Fibroblast of skin of right quadriceps (primary cell): Measurements from ENCODE around the gene TBC1D4.
"Not testable (repeated sequence)": the region's sequence is repeated elsewhere in the genome, so short reads cannot be mapped to it uniquely, and the experiment has no call there.

Source experiments
- DNase-seq: peaks from one replicate; pipeline ENCODE4 v3.0.0-alpha.2; 2013

The TBC1D4 gene

DNA sequence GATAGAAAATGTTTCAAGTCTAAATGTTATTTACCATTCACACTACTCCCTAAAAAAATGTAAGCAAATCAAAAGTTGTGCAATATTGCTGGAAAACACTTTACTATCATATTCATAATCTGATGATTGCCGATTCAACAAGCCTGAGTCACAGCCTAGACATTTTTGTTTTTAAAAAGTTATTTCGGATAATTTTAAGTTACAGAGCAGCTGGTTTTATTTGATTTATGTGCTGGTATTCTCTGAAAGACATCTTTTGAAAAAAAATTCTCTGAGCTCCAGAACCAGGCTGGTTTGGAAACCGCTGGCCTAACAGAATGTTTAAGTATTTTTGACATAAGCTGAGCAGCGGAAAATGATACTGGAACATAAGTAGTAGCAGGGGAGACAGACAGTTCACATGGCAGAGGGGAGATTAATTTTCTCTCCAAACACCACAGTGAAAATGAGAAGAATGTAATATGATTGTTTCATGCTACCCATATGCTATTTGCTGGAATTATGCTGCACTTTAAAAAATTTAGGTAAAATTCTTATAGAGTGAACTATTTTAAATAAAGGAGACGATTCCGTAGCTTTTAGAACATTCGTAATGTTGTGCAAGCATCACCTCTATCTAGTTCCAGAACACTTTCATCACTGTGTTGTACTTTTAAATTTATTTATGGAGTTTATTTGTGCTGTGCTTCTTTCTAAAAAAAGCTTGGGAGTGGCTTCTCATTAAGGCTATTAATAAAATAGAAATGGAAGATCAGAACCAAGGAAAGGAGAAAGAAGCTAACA, 36.1 kb downstream of the TBC1D4 start:
- DNase-seq: peak; percentile 48

DNA sequence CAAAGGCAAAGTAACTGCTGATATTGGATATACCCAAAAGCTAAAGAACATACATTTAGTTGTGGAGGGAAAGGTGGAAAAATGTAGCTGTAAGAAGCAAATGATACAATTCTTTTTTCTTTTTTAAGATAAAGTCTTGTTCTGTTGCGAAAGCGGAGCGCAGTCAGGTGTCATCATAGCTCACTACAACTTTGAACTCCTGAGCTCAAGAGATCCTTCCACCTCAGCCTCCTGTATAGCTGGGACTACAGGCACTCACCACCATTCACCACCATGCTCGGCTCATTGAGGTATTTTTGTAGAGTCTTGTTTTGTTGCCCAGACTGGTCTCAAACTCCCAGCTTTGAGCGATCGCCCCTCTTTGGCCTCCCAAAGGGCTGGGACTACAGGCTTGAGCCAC, 38.0 kb downstream of the TBC1D4 start:
- no peak for DNase-seq

- DNase-seq: no peak
Observed at GRCh38 chr13:75443356-75443958, 38.5 kb downstream of the TBC1D4 start.

DNA sequence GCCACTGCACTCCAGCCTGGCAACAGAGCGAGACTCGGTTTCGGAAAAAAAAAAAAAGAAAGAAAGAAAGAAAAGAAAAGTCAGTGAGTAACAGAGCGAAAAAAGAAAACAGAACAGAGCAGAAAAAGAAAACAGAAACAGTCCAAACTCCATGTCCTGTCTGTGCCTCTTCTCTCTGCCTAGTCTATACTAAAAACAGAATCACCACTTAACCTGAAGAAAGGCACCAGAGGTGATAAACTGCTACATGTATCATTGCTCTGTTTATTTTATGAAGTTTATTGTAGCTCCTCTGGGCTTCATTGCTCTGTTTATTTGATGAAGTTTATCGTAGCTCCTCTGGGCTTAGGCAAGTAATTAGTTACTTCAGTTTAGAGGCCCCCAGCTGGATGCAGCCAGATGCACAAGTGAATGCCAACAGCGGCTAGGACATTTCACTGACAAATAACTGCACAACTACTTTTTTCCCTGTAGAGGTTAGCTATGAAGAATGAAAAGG, 39.2 kb downstream of the TBC1D4 start:
- DNase-seq: no peak

DNA sequence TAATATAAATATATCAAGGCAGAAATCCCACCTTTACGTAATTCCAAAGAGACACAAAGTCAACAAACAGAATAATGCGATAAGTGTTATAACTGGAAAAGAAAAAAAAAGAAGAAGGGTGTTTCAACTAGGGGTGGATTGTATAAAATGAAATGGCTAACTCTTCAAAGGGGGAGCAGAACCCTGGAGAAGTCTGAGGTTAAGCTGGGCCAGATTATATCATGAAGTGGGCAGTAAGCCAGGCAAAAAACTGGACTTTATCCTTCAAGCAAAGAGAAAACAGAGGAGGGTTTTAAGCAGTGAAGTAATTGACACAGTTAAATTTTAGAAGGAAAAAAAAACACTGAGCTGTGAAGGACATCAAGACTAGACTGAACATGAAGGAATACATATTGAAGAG, 41.9 kb downstream of the TBC1D4 start:
- no peak for DNase-seq

- DNase-seq: peak; percentile 42
Observed at GRCh38 chr13:75437582-75438318, 44.2 kb downstream of the TBC1D4 start.

DNA sequence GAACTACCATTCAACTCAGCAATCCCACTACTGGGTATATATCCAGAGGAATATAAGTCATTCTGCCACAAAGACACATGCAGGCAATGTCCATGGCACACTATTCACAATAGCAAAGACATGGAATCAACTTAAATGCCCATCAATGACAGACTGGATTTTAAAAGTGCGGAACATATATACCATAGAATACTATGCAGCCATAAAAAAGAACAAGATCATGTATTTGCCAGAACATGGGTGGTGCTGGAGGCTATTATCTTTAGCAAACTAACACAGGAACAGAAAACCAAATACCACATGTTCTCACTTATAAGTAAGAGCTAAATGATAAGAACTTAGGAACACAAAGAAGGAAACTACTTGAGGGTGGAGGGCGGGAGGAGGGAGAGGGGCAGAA, 47.8 kb downstream of the TBC1D4 start:
- DNase-seq: not testable (repeated sequence)

DNA sequence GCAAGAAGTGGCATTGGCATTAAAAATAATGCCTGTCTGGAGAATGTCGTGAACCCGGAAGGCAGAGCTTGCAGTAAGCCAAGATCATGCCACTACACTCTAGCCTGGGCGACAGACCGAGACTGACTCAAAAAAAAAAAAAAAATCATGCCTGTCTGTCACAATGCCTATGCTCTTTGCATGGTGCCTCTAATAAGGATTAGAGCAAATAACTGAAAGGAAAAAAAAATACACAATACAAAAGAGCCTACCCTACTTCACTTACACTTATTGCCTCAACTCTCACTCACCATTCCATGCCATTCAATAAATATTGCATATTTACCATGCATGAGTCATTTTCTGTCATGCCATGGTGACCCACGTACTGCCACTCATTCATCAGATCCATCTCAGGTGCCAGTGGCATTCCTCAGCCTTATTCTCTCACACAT, 49.1 kb downstream of the TBC1D4 start:
- DNase-seq: no peak

DNA sequence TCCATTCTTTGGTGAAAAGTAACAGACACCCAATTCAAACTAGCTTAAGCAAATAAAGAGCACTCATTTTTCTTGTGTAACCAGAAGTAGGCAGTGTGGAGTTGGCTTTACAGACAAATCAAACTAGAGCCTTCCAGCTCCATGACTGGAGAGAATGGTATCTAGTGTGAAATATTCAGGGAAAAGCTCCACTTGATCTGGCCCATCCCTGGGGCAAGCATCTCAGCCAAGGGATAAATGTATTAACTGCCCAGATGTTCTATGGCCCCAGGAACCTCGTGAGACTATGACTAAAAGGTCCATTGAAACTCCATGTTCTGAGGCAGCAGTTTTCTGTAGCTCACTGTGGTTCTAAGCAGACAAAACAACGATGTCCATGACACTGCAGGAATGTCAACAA, 49.9 kb downstream of the TBC1D4 start:
- no peak for DNase-seq

GRCh38 chr13:75430436-75431209, 51.3 kb downstream of the TBC1D4 start:
- no peak for DNase-seq

DNA sequence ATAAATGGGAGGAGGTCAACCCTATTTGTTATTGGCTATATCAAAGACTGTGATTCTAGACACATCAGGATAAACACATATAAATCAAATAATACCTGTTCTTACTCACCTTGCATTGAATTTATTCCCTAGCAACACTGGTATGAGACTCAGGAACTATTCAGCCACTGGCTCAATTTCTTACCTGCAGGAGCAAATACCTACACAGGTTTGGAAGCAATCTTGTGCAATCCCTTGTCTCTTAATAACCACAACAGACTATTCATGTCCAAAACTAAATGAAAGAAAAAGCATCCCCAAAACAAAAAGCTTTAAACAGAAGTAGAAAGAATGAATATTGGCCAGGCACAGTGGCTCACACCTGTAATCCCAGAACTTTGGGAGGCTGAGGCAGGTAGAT, 55.5 kb downstream of the TBC1D4 start:
- DNase-seq: no peak

DNA sequence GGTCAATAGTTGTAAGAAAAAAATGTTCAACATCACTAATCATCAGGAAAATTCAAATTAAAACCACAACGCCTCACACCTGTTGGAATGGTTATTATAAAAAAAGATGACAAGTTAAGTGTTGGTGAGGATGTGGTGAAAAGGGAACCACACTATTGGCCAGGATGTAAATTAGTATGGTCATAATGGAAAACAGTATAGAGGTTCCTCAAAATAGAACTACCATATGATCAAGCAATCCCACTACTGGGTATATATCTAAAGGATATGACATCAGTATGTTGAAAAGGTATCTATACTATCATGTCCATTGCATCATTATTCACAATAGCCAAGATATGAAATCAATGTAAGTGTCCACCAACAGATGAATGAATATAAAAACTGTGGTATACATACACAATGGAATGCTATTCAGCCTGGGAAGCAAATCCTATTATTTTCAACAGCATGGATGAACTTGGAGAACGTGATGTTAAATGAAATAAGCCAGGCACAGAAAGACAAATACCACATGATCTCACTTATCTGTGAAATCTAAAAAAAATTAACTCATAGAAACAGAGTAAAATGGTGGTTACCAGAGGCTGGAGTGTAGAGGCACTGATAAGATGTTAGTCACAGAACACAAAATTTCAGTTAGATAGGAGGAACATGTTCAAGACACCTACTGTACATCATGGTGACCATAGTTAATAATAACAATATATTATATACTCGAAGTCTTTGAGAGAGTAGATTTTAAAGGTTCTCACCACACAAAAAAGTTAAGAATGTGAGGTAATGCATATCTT, 56.6 kb downstream of the TBC1D4 start:
- no peak for DNase-seq

- no peak for DNase-seq
Observed at GRCh38 chr13:75423946-75424345, 58.0 kb downstream of the TBC1D4 start.

GRCh38 chr13:75422028-75422427, 59.9 kb downstream of the TBC1D4 start:
- DNase-seq: no peak

DNA sequence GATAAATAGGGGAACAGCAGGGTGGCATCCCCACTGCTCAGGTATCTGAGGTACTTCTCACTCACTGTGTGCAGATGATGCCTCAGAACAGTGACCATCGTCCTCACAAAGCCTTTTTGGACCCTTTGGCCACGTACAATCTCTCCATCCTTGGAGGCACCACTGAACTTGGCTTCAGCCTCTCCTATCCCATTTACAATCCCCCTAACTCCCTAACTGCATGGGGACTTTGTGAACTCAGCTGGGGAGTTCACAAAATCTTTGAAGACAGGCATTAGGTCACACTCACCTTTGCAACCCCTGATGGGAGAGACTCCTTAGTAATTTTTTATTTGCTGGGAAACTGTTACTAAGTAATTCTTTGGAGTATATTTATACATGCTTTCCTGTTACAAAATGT, 60.8 kb downstream of the TBC1D4 start:
- no peak for DNase-seq

GRCh38 chr13:75419656-75420055, 62.3 kb downstream of the TBC1D4 start:
- no peak for DNase-seq

- DNase-seq: no peak
Observed at GRCh38 chr13:75418997-75419396, 63.0 kb downstream of the TBC1D4 start.

DNA sequence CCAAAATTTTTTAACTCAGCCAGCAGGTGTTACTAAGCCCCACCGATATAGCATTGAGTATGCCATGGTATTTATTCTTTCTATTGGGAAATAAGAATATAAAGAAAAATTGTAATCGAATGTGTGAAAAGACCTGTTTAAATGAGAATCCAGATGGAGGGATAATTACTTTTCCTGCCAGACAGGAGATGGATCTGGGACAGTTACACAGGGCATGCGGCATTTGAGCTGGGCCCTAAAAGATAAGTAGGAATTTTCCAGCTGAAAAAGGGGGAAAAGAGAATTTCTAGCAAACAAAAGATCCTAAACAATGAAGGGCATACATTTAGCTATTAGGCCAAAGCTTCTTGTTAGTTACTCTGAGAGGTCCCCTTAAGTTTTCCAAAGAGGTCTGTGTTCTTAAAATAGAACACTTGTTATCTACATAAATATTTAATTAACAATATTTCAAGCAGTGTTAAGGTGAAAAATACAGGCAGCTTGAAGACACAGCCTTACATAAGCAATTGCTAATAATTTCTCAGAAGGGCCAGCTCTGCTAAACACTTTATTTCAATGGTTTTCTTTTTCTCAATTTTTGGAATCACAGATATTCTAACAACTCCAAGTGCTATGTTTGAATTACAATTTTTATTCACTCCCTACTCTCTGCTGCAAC, 63.7 kb downstream of the TBC1D4 start:
- DNase-seq: no peak

GRCh38 chr13:75417656-75418055, 64.3 kb downstream of the TBC1D4 start:
- DNase-seq: no peak

GRCh38 chr13:75417012-75417384, 65.0 kb downstream of the TBC1D4 start:
- DNase-seq: no peak

GRCh38 chr13:75416327-75417011, 65.5 kb downstream of the TBC1D4 start:
- DNase-seq: no peak
